HepG2 (cell line): Measurements from ENCODE around the gene UNC13D. TPM values are rescaled to one million over a fixed set of nuclear protein-coding genes. Genes with fewer than 3 reads are reported as not detected.

ENCODE experiments used
- ATAC-seq: fragments of 200-7000 bp; cut with Tn5 transposase; 3 replicates; pipeline ENCODE4 v1.9.1; 2020; ENCODE audit warnings: mild to moderate bottlenecking, moderate library complexity
- BruUV-seq: library from RNA; stranded (reverse); fragments of 400-500 nt; replicated peaks from 2 replicates; lab custom pipeline; 2021; lab: Mats Ljungman, UMichigan
- CTCF ChIA-PET: fragments of 300-600 bp; formaldehyde crosslinking; extraction: SDS; loops from one replicate; lab custom pipeline; 2021; ENCODE audit warnings: low total read pairs, inconsistent platforms, low intra/inter-chr PET ratio; lab: Yijun Ruan, JAX
- POLR2A ChIA-PET: fragments of 350-600 bp; sonication (Branson Sonifier 250); formaldehyde crosslinking; loops from one replicate; lab custom pipeline; 2020; ENCODE audit warnings: antibody characterized with exemption, inconsistent platforms; lab: Yijun Ruan, JAX
- DNase-seq: peaks from one replicate; pipeline ENCODE4 v3.0.0-alpha.2; 2015; ENCODE audit warnings: low spot score
- FAIRE-seq: peaks from 3 replicates; lab custom pipeline; 2011; peaks lifted over from hg19 to GRCh38; lab: Jason Lieb, UNC
- H2AFZ ChIP-seq: one replicate; pipeline ENCODE4 v1.6.1; 2011; ENCODE audit warnings: low read length, inconsistent platforms
- H3K27ac ChIP-seq: fragments of 300-600 bp; 3 replicates; pipeline ENCODE4 v1.8.0; 2011; ENCODE audit warnings: mixed run types, mild to moderate bottlenecking, mixed read lengths, low read length, inconsistent platforms; ENCODE audit not compliant: insufficient read depth; ENCODE audit errors: extremely low read length
- H3K27me3 ChIP-seq, 2 experiments: fragments of 200-600 bp in 1 of 2; 2 replicates in 1 of 2; 3 replicates in 1 of 2; pipeline versions ENCODE4 v1.6.0 to v1.8.0; 2011; ENCODE audit warnings: low read length in 2 of 2, mild to moderate bottlenecking in 2 of 2, moderate library complexity in 2 of 2, inconsistent platforms in 1 of 2; ENCODE audit not compliant: insufficient read depth in 2 of 2, control insufficient read depth in 1 of 2
- H3K36me3 ChIP-seq, 2 experiments: fragments of 200-600 bp in 1 of 2; replicated peaks in 1 of 2; 2 replicates in 1 of 2; 3 replicates in 1 of 2; pipeline versions ENCODE4 v1.5.1 to v1.8.0; 2011; ENCODE audit warnings: low read length in 2 of 2, inconsistent platforms in 1 of 2; ENCODE audit not compliant: insufficient read depth in 2 of 2, control insufficient read depth in 1 of 2
- H3K4me1 ChIP-seq: 2 replicates; pipeline ENCODE4 v1.5.1; 2012; ENCODE audit warnings: low read length, inconsistent platforms; ENCODE audit not compliant: insufficient read depth
- H3K4me2 ChIP-seq: 2 replicates; pipeline ENCODE4 v1.6.0; 2011; ENCODE audit warnings: low read depth, low read length, inconsistent platforms
- H3K4me3 ChIP-seq, 3 experiments: fragments of 200-600 bp in 1 of 3; sonication (generic), shearing (Covaris generic) in 1 of 3; replicated peaks in 1 of 3; 2 replicates each; pipeline ENCODE4 v1.5.1; 2011 to 2016; ENCODE audit warnings: low read length in 3 of 3, inconsistent platforms in 2 of 3, low read depth in 2 of 3, mild to moderate bottlenecking in 2 of 3, control low read depth in 1 of 3, mixed read lengths in 1 of 3; ENCODE audit not compliant: insufficient read depth in 1 of 3
- H3K79me2 ChIP-seq: one replicate; pipeline ENCODE4 v1.6.1; 2011; ENCODE audit warnings: low read length, inconsistent platforms; ENCODE audit not compliant: insufficient read depth
- H3K9ac ChIP-seq: 2 replicates; pipeline ENCODE4 v1.6.0; 2011; ENCODE audit warnings: mild to moderate bottlenecking, low read depth, low read length, inconsistent platforms; ENCODE audit not compliant: insufficient read depth
- H3K9me3 ChIP-seq: 2 replicates; pipeline ENCODE4 v1.5.1; 2012; ENCODE audit warnings: mild to moderate bottlenecking, low read length
- H4K20me1 ChIP-seq: 2 replicates; pipeline ENCODE4 v1.6.0; 2011; ENCODE audit warnings: inconsistent platforms, mild to moderate bottlenecking, low read length, moderate library complexity; ENCODE audit not compliant: insufficient read depth
- ATF7 ChIP-seq, 2 experiments: fragments of 450-650 bp in 1 of 2; sonication (generic) in 1 of 2; formaldehyde crosslinking in 1 of 2; IDR thresholded peaks; 2 replicates each; pipeline versions ENCODE4 v1.4.0 to v1.6.1; 2016 to 2020; ENCODE audit warnings: antibody characterized with exemption in 1 of 2, mild to moderate bottlenecking in 1 of 2, missing genetic modification reagents in 1 of 2
- FOXO1 ChIP-seq: sonication (generic); formaldehyde crosslinking; IDR thresholded peaks from 2 replicates; pipeline ENCODE4 v1.4.0; 2020; ENCODE audit warnings: missing genetic modification reagents
- MAFK ChIP-seq, 2 experiments: IDR thresholded peaks in 1 of 2; conservative IDR thresholded peaks in 1 of 2; 2 replicates each; pipeline ENCODE4 v1.6.1; 2011; ENCODE audit warnings: improper control_type of control experiment in 2 of 2, low read length in 2 of 2
- SMYD3 ChIP-seq: sonication (generic); formaldehyde crosslinking; IDR thresholded peaks from 2 replicates; pipeline ENCODE4 v1.8.1; 2023; ENCODE audit warnings: mild to moderate bottlenecking, missing genetic modification reagents
- WGBS: methylation state at CpG from one replicate; pipeline ENCODE4 v1.1.6; 2017; ENCODE audit warnings: low lambda C conversion rate; 5-methylcytosine and 5-hydroxymethylcytosine counted together
- in situ Hi-C: cut with HindIII; loops from 2 replicates; pipeline ENCODE4 v1.10.0; 2017; ENCODE audit warnings: low pct_unique_long_range_greater_than_20kb; ENCODE audit not compliant: extremely low pct_ligation_motif_present
- intact Hi-C: fragments of 100-400 bp; cut with micrococcal nuclease; formaldehyde crosslinking; loops from one replicate; pipeline ENCODE4 v1.10.0; 2022; ENCODE audit not compliant: unreplicated experiment
- polyA plus RNA-seq, 8 experiments: library from polyadenylated mRNA; depleted of rRNA in 3 of 8; stranded (reverse) in 7 of 8; unstranded in 1 of 8; fragments of >200 nt; fragmentation: Illumina TruSeq in 4 of 8; extraction: Trizol in 4 of 8; gene quantifications; 2 replicates each; pipeline versions ENCODE4 v1.2.1 to v1.2.3, GENCODE V29; 2011 to 2016; ENCODE audit warnings: low read depth in 4 of 8, missing spikeins in 1 of 8, mixed read lengths in 1 of 8; ENCODE audit not compliant: insufficient read depth in 1 of 8
- total RNA-seq, 5 experiments: library from RNA; depleted of rRNA; stranded (reverse); fragments of >200 nt; fragmentation: Illumina TruSeq; extraction: Trizol; gene quantifications; 2 replicates each; pipeline ENCODE4 v1.2.3, GENCODE V29; 2016; ENCODE audit warnings: low read depth in 1 of 5
- TF ChIP-seq, protein P1 (sequence below): sonication (generic); formaldehyde crosslinking; IDR thresholded peaks from 2 replicates; pipeline ENCODE4 v1.8.1; 2022; ENCODE audit warnings: low read depth, mild to moderate bottlenecking, missing genetic modification reagents
- TF ChIP-seq, protein P2 (sequence below): sonication (generic); formaldehyde crosslinking; IDR thresholded peaks from one replicate; pipeline ENCODE4 v1.5.1; 2020; ENCODE audit warnings: mild to moderate bottlenecking, missing genetic modification reagents; ENCODE audit errors: not compliant biosample characterization
- TF ChIP-seq, protein P3 (sequence below): sonication (generic); formaldehyde crosslinking; IDR thresholded peaks from 2 replicates; pipeline ENCODE4 v1.5.0; 2020; ENCODE audit warnings: mild to moderate bottlenecking, missing genetic modification reagents

The UNC13D gene
- total and polyA plus RNA-seq, 2 of the 13 experiments (the other 11 are each of a cell fraction or from before 2014, with no cell fraction given) = 29.7 to 42.7 TPM

DNA sequence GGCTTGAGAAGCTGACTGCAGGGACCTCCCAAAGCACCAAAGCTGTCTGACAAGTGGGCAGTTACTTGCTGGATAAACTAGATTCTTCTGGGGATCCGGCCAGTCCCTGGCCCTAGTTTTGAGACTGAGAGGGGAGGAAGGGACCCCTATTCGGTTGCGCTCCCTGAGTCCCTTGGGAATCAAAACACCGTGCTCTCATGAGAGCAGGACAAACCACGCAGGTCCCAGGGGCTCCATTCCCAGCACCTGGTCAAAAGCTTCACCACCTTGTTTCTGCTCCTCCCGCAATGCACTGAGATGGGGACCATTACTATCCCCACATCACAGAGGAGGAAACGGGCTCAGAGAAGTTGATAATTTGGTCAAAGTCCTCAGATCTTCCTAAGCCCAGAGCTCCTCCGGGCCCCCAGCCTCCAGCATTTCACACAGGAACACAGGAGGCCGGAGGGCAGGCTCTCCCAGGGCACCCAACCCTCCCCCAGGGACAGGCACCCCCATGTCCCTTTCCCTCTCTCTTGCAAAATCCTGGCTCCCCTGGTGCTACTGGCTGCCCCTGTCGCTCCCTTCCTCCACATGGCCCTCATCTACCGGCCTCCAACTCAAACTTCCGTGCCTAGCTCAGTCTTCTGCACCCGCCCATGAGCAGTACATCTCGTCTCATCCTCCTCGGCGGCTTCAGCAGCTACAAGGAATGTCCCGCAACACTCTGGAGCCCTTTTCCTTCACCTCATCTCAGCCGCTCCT lies 49.3 kb upstream of the UNC13D start:
- Histone ChIP-seq H3K9ac (peak overlapping the region; percentile 71), H3K79me2 (peaks cover 10% of the 10 kb centered on the region), H3K27me3 (no peaks in the 10 kb centered on the region), H4K20me1 (no peaks in the 10 kb centered on the region), H3K4me3 (peak overlapping the region; percentile 26 to 83 (median 51); a peak in 5 of 6 replicates), H3K9me3 (no peaks in the 10 kb centered on the region), H3K4me2 (peak overlapping the region; percentile 91), H3K36me3 (peaks cover 3 to 8% of the 10 kb centered on the region in 2 experiments; a peak in 2 of 5 replicates), H2AFZ (no peak overlapping the region), H3K4me1 (peaks cover 61% of the 10 kb centered on the region), H3K27ac (no peak overlapping the region)
- no peak for ATAC-seq
- BruUV-seq = no TSS peak
- in situ Hi-C loops = no loop called here
- FAIRE-seq = no peak
- CTCF ChIA-PET = no interaction called here
- intact Hi-C loops = loop anchor here (5.0 kb wide), 1 partner anchor 36 kb away; the partner anchor contains the start of gene WBP2
- POLR2A ChIA-PET = interaction anchor here (0.6 to 12.9 kb wide), 13 partner anchors 10 to 130 kb away, joined by 3 to 423 read pairs (median 11); partner anchors contain the start of genes GALK1, MRPL38, TRIM47 and UNC13D
- WGBS = 19% methylated on average over 16 of the region's 18 CpGs
- DNase-seq = no peak
- TF ChIP-seq ATF7 (IDR thresholded peaks at IDR 0.05) (no peak), ATF7 (CRISPR knock-in tag; IDR thresholded peaks at IDR 0.05) (0 out of 2 replicates have a peak, but pooled peaks have one; percentile 18), SMYD3 (CRISPR knock-in tag) (no peak), FOXO1 (CRISPR knock-in tag) (0 out of 2 replicates have a peak, but pooled peaks have one; percentile 2), MAFK (conservative IDR thresholded peaks at IDR 0.05 in 1 of 2, IDR thresholded peaks at IDR 0.05 in 1 of 2; ENCODE audit: low read length in 2 of 2) (no peak)
- TF ChIP-seq, protein P1, sequence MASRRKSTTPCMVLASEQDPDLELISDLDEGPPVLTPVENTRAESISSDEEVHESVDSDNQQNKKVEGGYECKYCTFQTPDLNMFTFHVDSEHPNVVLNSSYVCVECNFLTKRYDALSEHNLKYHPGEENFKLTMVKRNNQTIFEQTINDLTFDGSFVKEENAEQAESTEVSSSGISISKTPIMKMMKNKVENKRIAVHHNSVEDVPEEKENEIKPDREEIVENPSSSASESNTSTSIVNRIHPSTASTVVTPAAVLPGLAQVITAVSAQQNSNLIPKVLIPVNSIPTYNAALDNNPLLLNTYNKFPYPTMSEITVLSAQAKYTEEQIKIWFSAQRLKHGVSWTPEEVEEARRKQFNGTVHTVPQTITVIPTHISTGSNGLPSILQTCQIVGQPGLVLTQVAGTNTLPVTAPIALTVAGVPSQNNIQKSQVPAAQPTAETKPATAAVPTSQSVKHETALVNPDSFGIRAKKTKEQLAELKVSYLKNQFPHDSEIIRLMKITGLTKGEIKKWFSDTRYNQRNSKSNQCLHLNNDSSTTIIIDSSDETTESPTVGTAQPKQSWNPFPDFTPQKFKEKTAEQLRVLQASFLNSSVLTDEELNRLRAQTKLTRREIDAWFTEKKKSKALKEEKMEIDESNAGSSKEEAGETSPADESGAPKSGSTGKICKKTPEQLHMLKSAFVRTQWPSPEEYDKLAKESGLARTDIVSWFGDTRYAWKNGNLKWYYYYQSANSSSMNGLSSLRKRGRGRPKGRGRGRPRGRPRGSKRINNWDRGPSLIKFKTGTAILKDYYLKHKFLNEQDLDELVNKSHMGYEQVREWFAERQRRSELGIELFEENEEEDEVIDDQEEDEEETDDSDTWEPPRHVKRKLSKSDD (CRISPR knock-in tag) = no peak
- TF ChIP-seq, protein P2, sequence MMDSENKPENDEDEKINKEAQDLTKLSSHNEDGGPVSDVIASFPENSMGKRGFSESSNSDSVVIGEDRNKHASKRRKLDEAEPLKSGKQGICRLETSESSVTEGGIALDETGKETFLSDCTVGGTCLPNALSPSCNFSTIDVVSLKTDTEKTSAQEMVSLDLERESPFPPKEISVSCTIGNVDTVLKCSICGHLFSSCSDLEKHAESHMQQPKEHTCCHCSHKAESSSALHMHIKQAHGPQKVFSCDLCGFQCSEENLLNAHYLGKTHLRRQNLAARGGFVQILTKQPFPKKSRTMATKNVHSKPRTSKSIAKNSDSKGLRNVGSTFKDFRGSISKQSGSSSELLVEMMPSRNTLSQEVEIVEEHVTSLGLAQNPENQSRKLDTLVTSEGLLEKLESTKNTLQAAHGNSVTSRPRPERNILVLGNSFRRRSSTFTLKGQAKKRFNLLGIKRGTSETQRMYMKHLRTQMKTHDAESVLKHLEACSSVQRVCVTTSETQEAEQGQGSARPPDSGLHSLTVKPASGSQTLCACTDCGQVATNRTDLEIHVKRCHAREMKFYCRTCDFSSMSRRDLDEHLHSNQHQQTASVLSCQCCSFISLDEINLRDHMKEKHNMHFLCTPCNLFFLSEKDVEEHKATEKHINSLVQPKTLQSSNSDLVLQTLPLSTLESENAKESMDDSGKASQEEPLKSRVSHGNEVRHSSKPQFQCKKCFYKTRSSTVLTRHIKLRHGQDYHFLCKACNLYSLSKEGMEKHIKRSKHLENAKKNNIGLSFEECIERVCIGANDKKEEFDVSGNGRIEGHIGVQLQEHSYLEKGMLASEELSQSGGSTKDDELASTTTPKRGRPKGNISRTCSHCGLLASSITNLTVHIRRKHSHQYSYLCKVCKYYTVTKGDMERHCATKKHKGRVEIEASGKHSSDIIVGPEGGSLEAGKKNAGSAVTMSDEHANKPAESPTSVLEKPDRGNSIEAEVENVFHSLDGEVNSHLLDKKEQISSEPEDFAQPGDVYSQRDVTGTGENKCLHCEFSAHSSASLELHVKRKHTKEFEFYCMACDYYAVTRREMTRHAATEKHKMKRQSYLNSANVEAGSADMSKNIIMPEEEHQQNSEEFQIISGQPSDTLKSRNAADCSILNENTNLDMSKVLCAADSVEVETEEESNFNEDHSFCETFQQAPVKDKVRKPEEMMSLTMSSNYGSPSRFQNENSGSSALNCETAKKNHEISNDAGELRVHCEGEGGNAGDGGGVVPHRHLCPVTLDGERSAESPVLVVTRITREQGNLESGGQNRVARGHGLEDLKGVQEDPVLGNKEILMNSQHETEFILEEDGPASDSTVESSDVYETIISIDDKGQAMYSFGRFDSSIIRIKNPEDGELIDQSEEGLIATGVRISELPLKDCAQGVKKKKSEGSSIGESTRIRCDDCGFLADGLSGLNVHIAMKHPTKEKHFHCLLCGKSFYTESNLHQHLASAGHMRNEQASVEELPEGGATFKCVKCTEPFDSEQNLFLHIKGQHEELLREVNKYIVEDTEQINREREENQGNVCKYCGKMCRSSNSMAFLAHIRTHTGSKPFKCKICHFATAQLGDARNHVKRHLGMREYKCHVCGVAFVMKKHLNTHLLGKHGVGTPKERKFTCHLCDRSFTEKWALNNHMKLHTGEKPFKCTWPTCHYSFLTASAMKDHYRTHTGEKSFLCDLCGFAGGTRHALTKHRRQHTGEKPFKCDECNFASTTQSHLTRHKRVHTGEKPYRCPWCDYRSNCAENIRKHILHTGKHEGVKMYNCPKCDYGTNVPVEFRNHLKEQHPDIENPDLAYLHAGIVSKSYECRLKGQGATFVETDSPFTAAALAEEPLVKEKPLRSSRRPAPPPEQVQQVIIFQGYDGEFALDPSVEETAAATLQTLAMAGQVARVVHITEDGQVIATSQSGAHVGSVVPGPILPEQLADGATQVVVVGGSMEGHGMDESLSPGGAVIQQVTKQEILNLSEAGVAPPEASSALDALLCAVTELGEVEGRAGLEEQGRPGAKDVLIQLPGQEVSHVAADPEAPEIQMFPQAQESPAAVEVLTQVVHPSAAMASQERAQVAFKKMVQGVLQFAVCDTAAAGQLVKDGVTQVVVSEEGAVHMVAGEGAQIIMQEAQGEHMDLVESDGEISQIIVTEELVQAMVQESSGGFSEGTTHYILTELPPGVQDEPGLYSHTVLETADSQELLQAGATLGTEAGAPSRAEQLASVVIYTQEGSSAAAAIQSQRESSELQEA (CRISPR knock-in tag) = peak; percentile 21
- TF ChIP-seq, protein P3, sequence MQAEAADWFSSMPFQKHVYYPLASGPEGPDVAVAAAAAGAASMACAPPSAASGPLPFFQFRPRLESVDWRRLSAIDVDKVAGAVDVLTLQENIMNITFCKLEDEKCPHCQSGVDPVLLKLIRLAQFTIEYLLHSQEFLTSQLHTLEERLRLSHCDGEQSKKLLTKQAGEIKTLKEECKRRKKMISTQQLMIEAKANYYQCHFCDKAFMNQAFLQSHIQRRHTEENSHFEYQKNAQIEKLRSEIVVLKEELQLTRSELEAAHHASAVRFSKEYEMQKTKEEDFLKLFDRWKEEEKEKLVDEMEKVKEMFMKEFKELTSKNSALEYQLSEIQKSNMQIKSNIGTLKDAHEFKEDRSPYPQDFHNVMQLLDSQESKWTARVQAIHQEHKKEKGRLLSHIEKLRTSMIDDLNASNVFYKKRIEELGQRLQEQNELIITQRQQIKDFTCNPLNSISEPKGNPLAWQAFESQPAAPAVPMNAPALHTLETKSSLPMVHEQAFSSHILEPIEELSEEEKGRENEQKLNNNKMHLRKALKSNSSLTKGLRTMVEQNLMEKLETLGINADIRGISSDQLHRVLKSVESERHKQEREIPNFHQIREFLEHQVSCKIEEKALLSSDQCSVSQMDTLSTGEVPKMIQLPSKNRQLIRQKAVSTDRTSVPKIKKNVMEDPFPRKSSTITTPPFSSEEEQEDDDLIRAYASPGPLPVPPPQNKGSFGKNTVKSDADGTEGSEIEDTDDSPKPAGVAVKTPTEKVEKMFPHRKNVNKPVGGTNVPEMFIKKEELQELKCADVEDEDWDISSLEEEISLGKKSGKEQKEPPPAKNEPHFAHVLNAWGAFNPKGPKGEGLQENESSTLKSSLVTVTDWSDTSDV (CRISPR knock-in tag) = no peak
